HG03060 (cell line): ENCODE results near the gene SLIT3.

ENCODE experiments used
- ATAC-seq: cut with Tn5 transposase; IDR thresholded peaks from one replicate; pipeline ENCODE4 v1.9.1; 2021; ENCODE audit warnings: low read depth, moderate number of reproducible peaks; ENCODE audit not compliant: unreplicated experiment

SLIT3 gene

GRCh38 chr5:169091396-169091980 is 209.5 kb downstream of the SLIT3 start:
- ATAC-seq, result no peak

GRCh38 chr5:169089343-169089742 is 211.6 kb downstream of the SLIT3 start:
- ATAC-seq, result no peak

GRCh38 chr5:169088028-169088725 is 212.8 kb downstream of the SLIT3 start:
- no peak for ATAC-seq

GRCh38 chr5:169085636-169086035 is 215.3 kb downstream of the SLIT3 start:
- no peak for ATAC-seq

- no peak for ATAC-seq
These were observed 215.7 kb downstream of the SLIT3 start for GRCh38 chr5:169085212-169085611.

- ATAC-seq, result no peak
These were observed 216.2 kb downstream of the SLIT3 start for GRCh38 chr5:169084775-169085174.

GRCh38 chr5:169083394-169084018 is 217.4 kb downstream of the SLIT3 start:
- no peak for ATAC-seq

- no peak for ATAC-seq
These were observed 219.8 kb downstream of the SLIT3 start for GRCh38 chr5:169081000-169081724.

- ATAC-seq, result no peak
These were observed 220.5 kb downstream of the SLIT3 start for GRCh38 chr5:169080448-169080911.

GRCh38 chr5:169079697-169080096 is 221.2 kb downstream of the SLIT3 start:
- no peak for ATAC-seq

- no peak for ATAC-seq
These were observed 226.1 kb downstream of the SLIT3 start for GRCh38 chr5:169074839-169075238.

GRCh38 chr5:169072233-169072632 is 228.7 kb downstream of the SLIT3 start:
- no peak for ATAC-seq

- no peak for ATAC-seq
These were observed 230.5 kb downstream of the SLIT3 start for GRCh38 chr5:169070413-169070812.

GRCh38 chr5:169067751-169068173 is 233.2 kb downstream of the SLIT3 start:
- ATAC-seq, result no peak

- no peak for ATAC-seq
These were observed 235.5 kb downstream of the SLIT3 start for GRCh38 chr5:169065400-169065799.

GRCh38 chr5:169064093-169064492 is 236.8 kb downstream of the SLIT3 start:
- no peak for ATAC-seq

GRCh38 chr5:169063316-169063953 is 237.5 kb downstream of the SLIT3 start:
- no peak for ATAC-seq

GRCh38 chr5:169062690-169063089 is 238.2 kb downstream of the SLIT3 start:
- ATAC-seq, result no peak

GRCh38 chr5:169054506-169054905 is 246.4 kb downstream of the SLIT3 start:
- no peak for ATAC-seq

GRCh38 chr5:169052207-169052606 is 248.7 kb downstream of the SLIT3 start:
- no peak for ATAC-seq

GRCh38 chr5:169051351-169051750 is 249.6 kb downstream of the SLIT3 start:
- ATAC-seq, result no peak
